K562 treated with DMSO at 1 percent for 4 hours (cell line): ENCODE data around the gene POLR2L. TPM values are rescaled to one million over a fixed set of nuclear protein-coding genes. Genes with fewer than 3 reads are reported as not detected.

ENCODE experiments used
- total RNA-seq: library from RNA; unstranded; fragments of 300-600 nt; gene quantifications from 2 replicates; pipeline ENCODE4 v1.2.3, GENCODE V29; 2022; ENCODE audit not compliant: insufficient read depth

The POLR2L gene
- total RNA-seq, result 30.3 and 50.1 TPM in 2 replicates

GRCh38 chr11:842370-843002 lies at the start of gene POLR2L, which contains the start of gene TSPAN4:
POLR2L (minus strand) TSS chr11:842529; CDS start chr11:842508, 21 bp downstream.
TSPAN4 (plus strand) TSS chr11:842852; CDS start chr11:850305, 7,453 bp downstream.

GRCh38 chr11:832529-833113 lies 9.7 kb downstream of the POLR2L start, which contains the start of gene CD151:
CD151 (plus strand) TSS chr11:832952; CDS start chr11:836070, 3,118 bp downstream.

GRCh38 chr11:827897-828192 lies 14.5 kb downstream of the POLR2L start, which contains the start of gene CRACR2B:
CRACR2B (plus strand) TSS chr11:827919; CDS start chr11:828608, 689 bp downstream.

GRCh38 chr11:818396-819128 lies 23.8 kb downstream of the POLR2L start, which contains the start of gene PNPLA2:
PNPLA2 (plus strand) TSS chr11:818914; CDS start chr11:819719, 805 bp downstream.

GRCh38 chr11:809287-810039 lies 32.9 kb downstream of the POLR2L start, which contains the start of gene RPLP2:
RPLP2 (plus strand) TSS chr11:809967; CDS start chr11:810235, 268 bp downstream.

GRCh38 chr11:798093-798713 lies 44.1 kb downstream of the POLR2L start, which contains the start of gene SLC25A22:
SLC25A22 (minus strand) TSS chr11:798281; CDS start chr11:795006, 3,275 bp downstream.

GRCh38 chr11:789943-790342 lies 52.4 kb downstream of the POLR2L start, which contains the start of gene CEND1:
CEND1 (minus strand) TSS chr11:790090; CDS start chr11:788576, 1,514 bp downstream.

Other genes with a start within 250 kb of the POLR2L start
- gene IRF7, start 226.6 kb downstream of the POLR2L start, total RNA-seq, result 31.7 and 39.7 TPM in 2 replicates
- gene CDHR5, start 217.6 kb downstream of the POLR2L start, total RNA-seq, result not detected in 2 replicates
- not detected in 2 replicates for gene SCT, start 215.3 kb downstream of the POLR2L start, total RNA-seq
- gene DRD4, start 205.3 kb downstream of the POLR2L start, total RNA-seq, result 1.4 TPM in 1 of 2 replicates, not detected in the other
- gene DEAF1, start 147.3 kb downstream of the POLR2L start, total RNA-seq, result 59.9 TPM in 2 replicates
- 22.2 and 31.1 TPM in 2 replicates for gene TMEM80, start 146.7 kb downstream of the POLR2L start, total RNA-seq
- gene EPS8L2, start 136.3 kb downstream of the POLR2L start, total RNA-seq, result 6.0 and 9.8 TPM in 2 replicates
- 697 and 710 TPM in 2 replicates for gene TALDO1, start 95.1 kb downstream of the POLR2L start, total RNA-seq
- gene GATD1, start 65.0 kb downstream of the POLR2L start, total RNA-seq, result 42.0 and 45.9 TPM in 2 replicates
- 0.40 TPM in 1 of 2 replicates, not detected in the other for gene CEND1, start 52.4 kb downstream of the POLR2L start, total RNA-seq
- 27.7 and 36.2 TPM in 2 replicates for gene SLC25A22, start 44.2 kb downstream of the POLR2L start, total RNA-seq
- gene PIDD1, start 37.3 kb downstream of the POLR2L start, total RNA-seq, result 19.8 and 23.6 TPM in 2 replicates
- gene RPLP2, start 32.6 kb downstream of the POLR2L start, total RNA-seq, result 1,747 and 1,782 TPM in 2 replicates
- 126 and 160 TPM in 2 replicates for gene PNPLA2, start 23.6 kb downstream of the POLR2L start, total RNA-seq
- gene CRACR2B, start 14.6 kb downstream of the POLR2L start, total RNA-seq, result 34.6 and 39.1 TPM in 2 replicates
- gene CD151, start 9.6 kb downstream of the POLR2L start, total RNA-seq, result 155 and 161 TPM in 2 replicates
- 21.7 and 23.7 TPM in 2 replicates for gene TSPAN4, start 323 bp upstream of the POLR2L start, total RNA-seq
- 66.3 and 73.9 TPM in 2 replicates for gene CHID1, start 68.3 kb upstream of the POLR2L start, total RNA-seq
- 36.8 TPM in 2 replicates for gene AP2A2, start 83.3 kb upstream of the POLR2L start, total RNA-seq
- gene MUC6, start 194.2 kb upstream of the POLR2L start, total RNA-seq, result not detected in 2 replicates
- not detected in 2 replicates for gene MUC2, start 232.3 kb upstream of the POLR2L start, total RNA-seq